PC-9 (cell line): Measurements from ENCODE around the gene GPR183. TPM values are rescaled to one million over a fixed set of nuclear protein-coding genes. Genes with fewer than 3 reads are reported as not detected.

ENCODE experiments used
- BruUV-seq: library from RNA; stranded (reverse); fragments of 400-500 nt; replicated peaks from 2 replicates; lab custom pipeline; 2021; lab: Mats Ljungman, UMichigan
- CTCF ChIA-PET: fragments of 300-600 bp; sonication (Branson Sonifier 250); formaldehyde crosslinking; loops from one replicate; lab custom pipeline; 2022; ENCODE audit warnings: antibody characterized with exemption; lab: Charles Lee
- POLR2A ChIA-PET: fragments of 300-600 bp; sonication (Branson Sonifier 250); formaldehyde crosslinking; loops from one replicate; lab custom pipeline; 2022; ENCODE audit warnings: antibody characterized with exemption; ENCODE audit not compliant: unreplicated experiment; lab: Charles Lee
- DNase-seq, 2 experiments: peaks; one replicate each; pipeline versions ENCODE4 v3.0.0 to v3.0.0-alpha.2; 2015 to 2022; ENCODE audit warnings: mixed read lengths in 1 of 2
- H2AFZ ChIP-seq: fragments of 200-600 bp; sonication (generic); 2 replicates; pipeline ENCODE4 v1.8.1; 2017; ENCODE audit warnings: antibody characterized with exemption
- H3F3A ChIP-seq: fragments of 200-600 bp; sonication (generic); 2 replicates; pipeline ENCODE4 v1.8.1; 2017; ENCODE audit warnings: antibody characterized with exemption, mild to moderate bottlenecking, low read depth; ENCODE audit not compliant: insufficient read depth
- H3K27ac ChIP-seq: fragments of 200-600 bp; sonication (generic); 2 replicates; pipeline ENCODE4 v1.6.1; 2016; ENCODE audit warnings: mixed run types
- H3K27me3 ChIP-seq: fragments of 200-600 bp; sonication (generic); 2 replicates; pipeline ENCODE4 v1.6.1; 2016; ENCODE audit warnings: low read depth, mixed run types; ENCODE audit not compliant: insufficient read depth
- H3K36me3 ChIP-seq: fragments of 200-600 bp; sonication (generic); 2 replicates; pipeline ENCODE4 v1.6.1; 2016; ENCODE audit warnings: low read depth, mixed run types
- H3K4me1 ChIP-seq: fragments of 200-600 bp; sonication (generic); replicated peaks from 2 replicates; pipeline ENCODE4 v1.6.1; 2016; ENCODE audit warnings: mixed run types; ENCODE audit not compliant: insufficient read depth
- H3K4me2 ChIP-seq: fragments of 200-600 bp; sonication (generic); 2 replicates; pipeline ENCODE4 v1.6.1; 2017; ENCODE audit warnings: mixed run types
- H3K4me3 ChIP-seq: fragments of 200-600 bp; sonication (generic); 2 replicates; pipeline ENCODE4 v1.6.1; 2016; ENCODE audit warnings: mixed run types
- H3K79me2 ChIP-seq: fragments of 200-600 bp; sonication (generic); 2 replicates; pipeline ENCODE4 v1.6.1; 2017; ENCODE audit warnings: low read depth, mixed run types
- H3K9me2 ChIP-seq: fragments of 200-600 bp; sonication (generic); 2 replicates; pipeline ENCODE4 v1.8.1; 2017; ENCODE audit warnings: mild to moderate bottlenecking; ENCODE audit not compliant: insufficient read depth
- H3K9me3 ChIP-seq: fragments of 200-600 bp; sonication (generic); 2 replicates; pipeline ENCODE4 v1.8.1; 2016; ENCODE audit warnings: low read depth; ENCODE audit not compliant: insufficient read depth
- H4K20me1 ChIP-seq: fragments of 200-600 bp; sonication (generic); 2 replicates; pipeline ENCODE4 v1.8.1; 2017; ENCODE audit not compliant: insufficient read depth
- EZH2 ChIP-seq: fragments of 200-600 bp; sonication (generic); IDR thresholded peaks from 2 replicates; pipeline ENCODE4 v1.8.0; 2017; ENCODE audit warnings: antibody characterized with exemption, low read depth
- intact Hi-C: fragments of 100-400 bp; cut with micrococcal nuclease; formaldehyde crosslinking; loops from one replicate; pipeline ENCODE4 v1.10.0; 2022; ENCODE audit not compliant: unreplicated experiment
- total RNA-seq: library from RNA; stranded (reverse); gene quantifications from 2 replicates; pipeline ENCODE4 v1.2.3, GENCODE V29; 2021
- TF ChIP-seq, protein P1 (sequence below): fragments of 200-600 bp; sonication (generic); conservative IDR thresholded peaks from 2 replicates; pipeline ENCODE4 v1.6.1; 2017; ENCODE audit warnings: mixed run types, antibody characterized with exemption, mild to moderate bottlenecking, moderate library complexity

The GPR183 gene
- total RNA-seq, 1 experiment from 2014 or later = not detected

- DNase-seq = no peak
- H3K4me2 ChIP-seq = no peak overlapping the region
- H3K36me3 ChIP-seq = peaks cover 26% of the 10 kb centered on the region
- H2AFZ ChIP-seq = no peak overlapping the region
- TF ChIP-seq, protein P1, sequence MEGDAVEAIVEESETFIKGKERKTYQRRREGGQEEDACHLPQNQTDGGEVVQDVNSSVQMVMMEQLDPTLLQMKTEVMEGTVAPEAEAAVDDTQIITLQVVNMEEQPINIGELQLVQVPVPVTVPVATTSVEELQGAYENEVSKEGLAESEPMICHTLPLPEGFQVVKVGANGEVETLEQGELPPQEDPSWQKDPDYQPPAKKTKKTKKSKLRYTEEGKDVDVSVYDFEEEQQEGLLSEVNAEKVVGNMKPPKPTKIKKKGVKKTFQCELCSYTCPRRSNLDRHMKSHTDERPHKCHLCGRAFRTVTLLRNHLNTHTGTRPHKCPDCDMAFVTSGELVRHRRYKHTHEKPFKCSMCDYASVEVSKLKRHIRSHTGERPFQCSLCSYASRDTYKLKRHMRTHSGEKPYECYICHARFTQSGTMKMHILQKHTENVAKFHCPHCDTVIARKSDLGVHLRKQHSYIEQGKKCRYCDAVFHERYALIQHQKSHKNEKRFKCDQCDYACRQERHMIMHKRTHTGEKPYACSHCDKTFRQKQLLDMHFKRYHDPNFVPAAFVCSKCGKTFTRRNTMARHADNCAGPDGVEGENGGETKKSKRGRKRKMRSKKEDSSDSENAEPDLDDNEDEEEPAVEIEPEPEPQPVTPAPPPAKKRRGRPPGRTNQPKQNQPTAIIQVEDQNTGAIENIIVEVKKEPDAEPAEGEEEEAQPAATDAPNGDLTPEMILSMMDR = no peak
- no peak for TF ChIP-seq EZH2
- H3K4me1 ChIP-seq = no peaks in the 10 kb centered on the region
- no peaks in the 10 kb centered on the region for H4K20me1 ChIP-seq
- ChIA-PET CTCF (no interaction called here), POLR2A (no interaction called here)
- BruUV-seq = no TSS peak
- no peak overlapping the region for H3K4me3 ChIP-seq
- intact Hi-C loops = no loop called here
- peaks cover 20% of the 10 kb centered on the region; the same call in 1 of the 2 replicates for H3F3A ChIP-seq
- H3K27ac ChIP-seq = no peak overlapping the region
- H3K79me2 ChIP-seq = no peaks in the 10 kb centered on the region
- H3K27me3 ChIP-seq = no peaks in the 10 kb centered on the region
- no peaks in the 10 kb centered on the region for H3K9me3 ChIP-seq
- no peaks in the 10 kb centered on the region for H3K9me2 ChIP-seq
These were observed 32.7 kb upstream of the GPR183 start for GRCh38 chr13:99339736-99340397.

DNA sequence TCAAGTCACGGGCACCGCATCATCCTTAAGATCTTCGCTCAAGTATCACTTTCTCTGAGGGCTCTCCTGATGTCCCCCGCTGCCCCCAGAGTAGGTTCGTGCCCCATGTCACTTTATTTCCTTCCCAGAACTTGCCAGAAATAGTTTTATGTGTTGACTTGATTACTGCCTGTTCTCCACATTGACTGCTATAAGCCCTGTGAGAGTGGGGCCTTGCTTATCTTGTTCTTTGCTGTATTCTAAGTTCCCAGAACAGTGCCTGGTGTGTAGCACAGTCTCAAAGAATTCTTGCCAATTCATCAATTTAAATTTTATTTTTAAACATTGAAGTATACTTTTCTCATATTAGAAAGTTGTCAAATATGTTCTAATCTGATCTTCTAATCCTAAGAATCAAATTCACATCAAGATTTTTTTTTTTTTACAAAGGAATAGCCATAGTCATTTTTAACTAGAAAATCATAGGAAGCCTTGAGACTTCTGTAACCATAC is 32.1 kb upstream of the GPR183 start:
- no peak overlapping the region for H3K4me2 ChIP-seq
- H3K79me2 ChIP-seq = no peaks in the 10 kb centered on the region
- no peaks in the 10 kb centered on the region for H3K27me3 ChIP-seq
- intact Hi-C loops = no loop called here
- H3K9me3 ChIP-seq = no peaks in the 10 kb centered on the region
- no peak overlapping the region for H3K4me3 ChIP-seq
- H3K4me1 ChIP-seq = no peaks in the 10 kb centered on the region
- peaks cover 21% of the 10 kb centered on the region; the same call in 1 of the 2 replicates for H3F3A ChIP-seq
- TF ChIP-seq, protein P1 = no peak
- TF ChIP-seq EZH2 = no peak
- no peaks in the 10 kb centered on the region for H3K9me2 ChIP-seq
- H4K20me1 ChIP-seq = no peaks in the 10 kb centered on the region
- no peak overlapping the region for H2AFZ ChIP-seq
- H3K27ac ChIP-seq = no peak overlapping the region
- BruUV-seq = no TSS peak
- no peak for DNase-seq
- POLR2A ChIA-PET = no interaction called here
- CTCF ChIA-PET = no interaction called here
- peaks cover 21% of the 10 kb centered on the region for H3K36me3 ChIP-seq

- Histone ChIP-seq H3K4me3 (no peak overlapping the region), H2AFZ (no peak overlapping the region), H3K4me2 (no peak overlapping the region), H3K4me1 (no peaks in the 10 kb centered on the region), H3K9me2 (peaks cover 5% of the 10 kb centered on the region; the same call in 1 of the 2 replicates), H3K36me3 (peaks cover 16% of the 10 kb centered on the region), H4K20me1 (no peaks in the 10 kb centered on the region), H3K9me3 (no peaks in the 10 kb centered on the region), H3K79me2 (peaks cover 4% of the 10 kb centered on the region; the same call in 1 of the 2 replicates), H3K27me3 (no peaks in the 10 kb centered on the region), H3K27ac (no peak overlapping the region), H3F3A (peaks cover 25% of the 10 kb centered on the region; the same call in 1 of the 2 replicates)
- intact Hi-C loops = no loop called here
- no peak for TF ChIP-seq EZH2
- TF ChIP-seq, protein P1 = no peak
- BruUV-seq = no TSS peak
- ChIA-PET POLR2A (no interaction called here), CTCF (no interaction called here)
- DNase-seq = no peak
These were observed 28.4 kb upstream of the GPR183 start for GRCh38 chr13:99335603-99336002.
